Right cardiac atrium (tissue), 5 donors: ENCODE measurements around the gene TACC2. TPM values are rescaled to one million over a fixed set of nuclear protein-coding genes. Genes with fewer than 3 reads are reported as not detected.

Experiments used
- ATAC-seq, 2 donors: fragments of 200-7000 bp; cut with Tn5 transposase; one replicate each; pipeline versions ENCODE4 v1.8.0 to v1.9.1; 2020; ENCODE audit warnings: moderate library complexity in 2 of 2, mild to moderate bottlenecking in 1 of 2
- DNase-seq, 3 donors: peaks; one replicate each; pipeline ENCODE4 v3.0.0-alpha.2; 2020
- H3K27ac ChIP-seq: one replicate; pipeline ENCODE4 v1.5.1; 2013; ENCODE audit warnings: mild to moderate bottlenecking, low read length, control low read depth, moderate library complexity
- H3K27me3 ChIP-seq: one replicate; pipeline ENCODE4 v1.6.1; 2013; ENCODE audit not compliant: control insufficient read depth, insufficient read depth
- H3K4me1 ChIP-seq: one replicate; pipeline ENCODE4 v1.6.1; 2013; ENCODE audit warnings: low read length; ENCODE audit not compliant: control insufficient read depth, insufficient read depth
- H3K4me3 ChIP-seq: one replicate; pipeline ENCODE4 v1.5.1; 2013; ENCODE audit warnings: low read length, control low read depth
- H3K9me3 ChIP-seq: one replicate; pipeline ENCODE4 v1.6.1; 2013; ENCODE audit warnings: low read length; ENCODE audit not compliant: control insufficient read depth
- WGBS: extraction: QIAGEN DNeasy Blood & Tissue Kit; methylation state at CpG from one replicate; pipeline ENCODE4 v1.1.7; 2013; 5-methylcytosine and 5-hydroxymethylcytosine counted together
- intact Hi-C, 4 donors: fragments of 100-400 bp; cut with DNase I; formaldehyde crosslinking; loops; one replicate each; pipeline versions ENCODE4 v1.11.0 to v1.14.0; 2022 to 2023
- polyA plus RNA-seq: library from polyadenylated mRNA; stranded (reverse); fragments of 200-250 nt; gene quantifications from one replicate; pipeline ENCODE4 v1.2.3, GENCODE V29; 2013
- total RNA-seq, 4 donors: library from RNA; stranded (reverse); fragmentation: NEBNext Ultra II Directional; extraction: Animal tissue kit (Norgen Biotek cat#: 25700); gene quantifications; one replicate each; pipeline ENCODE4 v1.2.1, GENCODE V29; 2021
- donor health status: healthy with polysubstance abuse.
- donor health status: DM: no; HTN: yes; CAD: no.
- donor health status: DM: no; HTN: no; CAD: no.
- donor health status: DM: no; HTN: yes; CAD: no; lungs with severe emphysema.
- donor health status: DM: yes; HTN: yes; CAD: no.

TACC2 gene
- total and polyA plus RNA-seq, 5 donors: 234 to 370 (median 298) TPM

DNA sequence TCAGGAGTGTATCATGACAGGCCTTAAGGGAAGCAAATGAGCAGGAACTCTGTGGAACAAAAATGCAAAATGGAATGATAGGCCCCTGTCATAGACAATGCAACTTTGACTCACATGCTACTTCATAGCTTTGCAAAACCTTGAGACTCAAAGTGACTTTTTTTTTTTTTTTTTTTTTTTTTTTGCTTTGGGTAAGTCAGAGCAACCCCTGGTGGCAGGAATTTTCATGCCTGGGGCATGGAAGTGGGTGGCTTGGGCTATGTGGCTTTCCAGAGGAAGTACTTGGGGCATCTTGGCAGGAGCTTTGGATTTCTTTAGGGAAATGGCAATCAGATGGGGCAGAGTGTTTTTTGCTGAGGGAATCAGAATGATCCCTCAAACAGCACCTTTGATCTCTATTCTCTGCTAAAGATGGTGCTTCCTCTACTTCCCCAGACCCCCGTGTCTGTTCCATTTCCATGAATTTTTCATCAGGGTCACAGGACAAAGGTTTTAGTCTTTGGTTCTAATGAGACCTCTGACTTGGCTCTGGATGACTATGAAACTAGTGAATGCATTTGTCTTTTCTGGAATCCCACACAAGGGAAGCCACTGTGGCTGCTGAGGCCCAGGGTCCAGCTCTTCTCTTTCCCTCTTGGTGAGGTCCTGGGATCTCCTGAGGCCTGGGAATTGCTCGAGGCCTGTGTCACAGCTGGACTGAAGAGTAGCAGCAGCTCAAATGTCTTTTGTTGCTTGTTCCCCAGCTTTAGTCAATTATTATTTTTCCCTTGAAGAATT is 62.8 kb downstream of the TACC2 start:
- peak overlapping the region; percentile 3 for H3K27ac ChIP-seq
- DNase-seq (peak in 2 of 3 donors; percentile 44 to 76), ATAC-seq (peak; percentile 22 to 34)
- intact Hi-C loops: loop anchor here in 3 of 4 donors (5.0 to 10.0 kb wide), 2 partner anchors 61 to 63 kb away; no protein-coding TSS in a partner anchor
- 50% methylated on average over 2 of the region's 2 CpGs for WGBS
- H3K4me1 ChIP-seq: peaks cover 5% of the 10 kb centered on the region
- no peak overlapping the region for H3K4me3 ChIP-seq
- no peaks in the 10 kb centered on the region for H3K27me3 ChIP-seq
- H3K9me3 ChIP-seq: no peaks in the 10 kb centered on the region

DNA sequence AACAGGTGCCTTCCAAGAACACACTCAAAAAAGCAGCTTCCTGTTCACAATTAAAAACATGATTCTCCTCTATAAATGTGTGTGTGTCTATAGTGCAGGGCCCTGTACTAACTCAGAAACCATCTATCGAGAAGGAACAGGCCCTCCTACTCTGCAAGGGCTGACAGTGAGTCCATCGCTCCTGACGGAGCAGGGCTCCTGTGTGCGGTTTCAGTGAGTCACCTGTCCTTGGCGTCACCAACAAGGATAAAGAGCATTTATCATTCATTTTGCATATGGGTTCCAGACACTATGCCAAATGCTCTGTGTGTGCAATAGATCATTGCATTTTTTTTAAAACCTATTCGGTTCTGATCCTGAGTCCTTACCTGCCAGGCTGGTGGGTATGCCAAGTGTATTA is 63.7 kb downstream of the TACC2 start:
- 92% methylated on average over 6 of the region's 6 CpGs for WGBS
- Histone ChIP-seq H3K4me3 (no peak overlapping the region), H3K4me1 (peaks cover 5% of the 10 kb centered on the region), H3K27ac (no peak overlapping the region), H3K27me3 (no peaks in the 10 kb centered on the region), H3K9me3 (no peaks in the 10 kb centered on the region)
- no peak for ATAC-seq
- intact Hi-C loops: loop anchor here in 3 of 4 donors (5.0 to 10.0 kb wide), 2 partner anchors 60 to 62 kb away; no protein-coding TSS in a partner anchor
- no peak for DNase-seq

DNA sequence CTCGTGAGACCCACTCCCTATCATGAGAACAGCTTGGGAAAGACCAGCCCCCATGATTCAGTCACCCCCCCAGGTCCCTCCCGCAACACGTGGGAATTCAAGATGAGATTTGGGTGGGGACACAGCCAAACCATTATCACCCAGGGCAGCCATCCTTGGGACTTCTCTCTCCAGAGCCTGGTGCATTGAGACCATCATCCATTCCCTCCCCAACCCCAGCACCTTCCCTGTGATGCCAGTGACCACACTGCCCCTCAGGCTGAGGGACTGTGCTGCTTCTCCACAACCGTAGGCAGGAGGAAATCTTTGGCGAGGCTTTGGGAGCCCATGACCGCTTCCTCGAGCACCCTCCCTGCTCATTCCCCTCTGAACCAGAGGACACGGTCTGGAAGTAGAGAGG is 64.4 kb downstream of the TACC2 start:
- DNase-seq: no peak
- no peak for ATAC-seq
- no peaks in the 10 kb centered on the region for H3K27me3 ChIP-seq
- peaks cover 5% of the 10 kb centered on the region for H3K4me1 ChIP-seq
- no peak overlapping the region for H3K4me3 ChIP-seq
- H3K27ac ChIP-seq: no peak overlapping the region
- intact Hi-C loops: loop anchor here in 3 of 4 donors (5.0 to 10.0 kb wide), 2 partner anchors 59 to 61 kb away; no protein-coding TSS in a partner anchor
- no peaks in the 10 kb centered on the region for H3K9me3 ChIP-seq
- WGBS: 76% methylated on average over 8 of the region's 8 CpGs

DNA sequence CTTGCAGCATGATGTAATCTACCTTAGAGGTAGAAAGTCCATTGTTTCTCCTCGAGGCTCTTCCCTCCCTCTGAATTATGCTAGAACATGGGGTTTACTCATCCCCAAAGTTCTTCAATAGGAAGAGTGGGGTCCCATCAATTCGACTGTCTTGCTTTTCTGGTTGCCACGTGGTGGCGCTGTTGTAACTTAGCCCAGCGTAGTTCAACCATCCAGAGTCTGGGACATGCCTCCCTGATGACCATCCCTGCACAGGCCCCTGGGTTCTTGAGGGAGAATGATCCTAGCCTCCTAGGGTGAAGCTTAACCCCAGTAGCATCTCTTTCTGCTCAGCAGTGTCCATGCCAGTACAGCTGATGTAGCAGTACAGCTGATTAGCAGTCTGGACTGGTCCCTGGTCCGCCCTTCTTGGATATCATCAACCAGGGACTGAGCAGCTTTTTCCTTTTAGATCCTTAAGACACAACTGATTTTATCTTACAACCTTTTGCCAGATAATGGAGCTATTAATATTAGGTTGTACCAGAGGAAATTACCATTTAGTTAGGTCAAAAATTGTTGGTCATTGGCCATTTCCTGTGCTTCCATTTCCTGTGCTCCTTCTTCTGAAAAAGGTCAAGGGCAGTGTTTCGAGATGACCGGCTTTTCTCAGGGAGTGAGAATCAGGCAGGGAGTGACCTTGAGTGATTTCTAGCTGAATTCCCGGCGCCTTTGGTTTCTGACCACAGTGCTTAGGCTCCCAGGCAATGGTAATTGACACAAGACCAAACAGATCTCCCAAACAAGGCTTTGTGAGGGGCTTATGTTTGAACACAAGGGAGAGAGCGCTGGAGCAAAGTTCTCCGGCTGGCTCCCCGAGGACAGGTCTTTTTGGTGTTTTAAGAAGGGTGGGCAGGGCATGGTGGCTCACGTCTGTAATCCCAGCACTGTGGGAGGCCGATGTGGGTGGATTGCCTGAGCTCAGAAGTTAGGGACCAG is 65.4 kb downstream of the TACC2 start:
- Histone ChIP-seq H3K27me3 (no peaks in the 10 kb centered on the region), H3K4me1 (peaks cover 5% of the 10 kb centered on the region), H3K9me3 (no peaks in the 10 kb centered on the region), H3K27ac (peak overlapping the region; percentile 46), H3K4me3 (no peak overlapping the region)
- DNase-seq: peak; percentile 70 to 82 (median 82)
- intact Hi-C loops: loop anchor here in 3 of 4 donors (5.0 to 10.0 kb wide), 2 partner anchors 58 to 60 kb away; no protein-coding TSS in a partner anchor
- 40% methylated on average over 15 of the region's 15 CpGs for WGBS
- peak; percentile 60 to 91 for ATAC-seq

DNA sequence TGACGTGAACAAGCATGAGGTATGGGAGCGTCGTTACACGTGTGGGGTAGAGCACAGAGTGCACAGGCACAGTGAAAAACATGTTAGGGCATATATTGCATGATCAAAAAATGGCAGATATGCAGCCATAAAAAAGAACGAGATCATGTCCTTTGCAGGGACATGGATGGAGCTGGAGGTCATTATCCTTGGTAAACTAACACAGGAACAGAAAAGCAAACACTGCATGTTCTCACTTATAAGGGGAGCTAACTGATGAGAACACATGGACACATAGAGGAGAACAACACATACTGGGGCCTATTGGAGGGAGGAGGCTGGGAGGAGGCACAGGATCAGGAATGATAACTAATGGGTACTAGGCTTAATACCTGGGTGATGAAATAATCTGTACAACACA is 66.3 kb downstream of the TACC2 start:
- peaks cover 2% of the 10 kb centered on the region for H3K4me1 ChIP-seq
- H3K4me3 ChIP-seq: no peak overlapping the region
- DNase-seq (no peak), ATAC-seq (no peak)
- no peaks in the 10 kb centered on the region for H3K27me3 ChIP-seq
- intact Hi-C loops: loop anchor here in 1 of 4 donors (10.0 kb wide), 1 partner anchor 60 kb away; no protein-coding TSS in a partner anchor
- 92% methylated on average over 5 of the region's 5 CpGs for WGBS
- H3K9me3 ChIP-seq: no peaks in the 10 kb centered on the region
- no peak overlapping the region for H3K27ac ChIP-seq

DNA sequence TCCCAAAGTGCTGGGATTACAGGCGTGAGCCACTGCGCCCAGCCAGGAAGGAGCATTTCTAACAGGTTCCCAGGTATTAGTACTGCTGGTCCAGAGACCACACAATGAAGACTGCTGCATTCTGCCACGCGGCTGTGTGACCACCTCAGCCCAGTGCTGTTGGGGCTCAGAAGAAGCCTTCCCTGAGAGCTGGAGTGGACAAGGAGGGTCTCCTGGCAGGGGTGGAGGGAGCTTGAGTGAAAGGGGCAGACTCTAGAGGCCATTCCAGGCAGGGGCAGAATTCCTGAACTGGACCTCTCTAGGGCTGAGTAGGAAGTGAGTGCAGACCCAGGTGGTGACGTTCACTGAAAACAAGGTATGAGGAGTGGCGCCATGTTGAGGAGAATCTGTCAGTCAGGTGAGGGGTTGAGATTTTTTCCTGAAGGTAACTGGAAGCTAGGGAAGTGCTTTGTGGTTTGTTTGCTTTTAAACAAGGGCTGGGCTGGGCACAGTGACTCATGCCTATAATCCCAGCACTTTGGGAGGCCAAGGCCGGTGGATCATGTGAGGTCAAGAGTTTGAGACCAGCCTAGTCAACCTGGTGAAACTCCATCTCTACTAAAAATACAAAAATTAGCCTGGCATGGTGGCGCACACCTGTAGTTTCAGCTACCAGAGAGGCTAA is 67.6 kb downstream of the TACC2 start:
- H3K27me3 ChIP-seq: no peaks in the 10 kb centered on the region
- H3K4me1 ChIP-seq: no peaks in the 10 kb centered on the region
- ATAC-seq: no peak
- intact Hi-C loops: loop anchor here in 1 of 4 donors (10.0 kb wide), 1 partner anchor 58 kb away; no protein-coding TSS in a partner anchor
- DNase-seq: peak in 1 of 3 donors; percentile 41
- no peak overlapping the region for H3K27ac ChIP-seq
- no peak overlapping the region for H3K4me3 ChIP-seq
- WGBS: 97% methylated on average over 8 of the region's 8 CpGs
- H3K9me3 ChIP-seq: no peaks in the 10 kb centered on the region

DNA sequence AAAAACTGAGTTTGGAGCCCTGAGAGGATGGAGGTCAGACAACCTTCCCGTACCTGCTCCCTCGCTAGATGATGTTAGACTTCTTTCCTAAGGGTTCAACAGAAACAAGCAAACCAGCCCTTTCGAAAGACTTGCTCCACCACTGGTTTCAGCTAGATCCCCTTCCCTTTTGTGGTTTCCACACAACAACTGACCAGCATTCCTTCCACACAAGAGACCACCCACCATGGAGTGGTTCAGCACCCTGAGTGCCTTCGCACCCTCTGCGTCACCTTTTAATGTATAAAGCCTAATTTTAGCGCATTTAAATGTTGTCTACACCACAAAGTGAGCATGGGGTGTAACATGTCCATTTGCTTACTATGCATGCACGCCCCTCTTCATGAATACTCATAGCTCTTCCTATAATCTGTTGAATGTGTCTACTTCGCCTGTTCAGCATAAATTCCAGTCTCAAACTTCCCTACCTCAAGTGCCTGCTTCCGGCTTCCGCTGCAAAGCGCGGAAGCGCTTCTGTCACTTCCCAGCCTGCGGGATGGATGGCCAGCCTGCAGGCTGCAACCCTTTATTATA is 69.0 kb downstream of the TACC2 start:
- H3K4me3 ChIP-seq: no peak overlapping the region
- ATAC-seq (no peak), DNase-seq (no peak)
- peaks cover 4% of the 10 kb centered on the region for H3K4me1 ChIP-seq
- WGBS: 93% methylated on average over 14 of the region's 14 CpGs
- no peak overlapping the region for H3K27ac ChIP-seq
- no peaks in the 10 kb centered on the region for H3K9me3 ChIP-seq
- intact Hi-C loops: loop anchor here in 1 of 4 donors (10.0 kb wide), 1 partner anchor 57 kb away; no protein-coding TSS in a partner anchor
- H3K27me3 ChIP-seq: no peaks in the 10 kb centered on the region

DNA sequence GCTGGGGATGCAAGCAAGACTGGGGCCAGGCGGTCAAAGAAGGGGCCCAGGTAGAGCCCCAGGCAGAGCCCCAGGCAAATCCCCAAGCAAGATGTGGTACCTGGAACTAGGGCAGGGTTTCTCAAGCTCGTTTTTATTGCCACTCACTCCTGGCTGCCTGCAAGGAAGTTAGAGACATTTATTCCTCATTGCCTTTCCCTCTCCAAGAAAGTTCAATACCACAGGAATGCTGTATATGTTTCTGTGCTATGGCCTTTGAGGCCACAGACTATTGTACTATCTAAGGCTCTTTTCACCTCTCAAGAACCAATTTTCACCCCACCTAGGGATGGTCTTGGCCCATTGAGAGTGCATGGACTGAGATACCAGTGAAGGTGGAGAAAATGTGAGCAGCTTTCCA is 71.3 kb downstream of the TACC2 start:
- no peak for ATAC-seq
- peak in 1 of 3 donors; percentile 16 for DNase-seq
- intact Hi-C loops: no loop called here
- Histone ChIP-seq H3K27ac (no peak overlapping the region), H3K4me3 (no peak overlapping the region), H3K4me1 (peaks cover 4% of the 10 kb centered on the region), H3K9me3 (no peaks in the 10 kb centered on the region), H3K27me3 (no peaks in the 10 kb centered on the region)
- 64% methylated on average over 2 of the region's 2 CpGs for WGBS

DNA sequence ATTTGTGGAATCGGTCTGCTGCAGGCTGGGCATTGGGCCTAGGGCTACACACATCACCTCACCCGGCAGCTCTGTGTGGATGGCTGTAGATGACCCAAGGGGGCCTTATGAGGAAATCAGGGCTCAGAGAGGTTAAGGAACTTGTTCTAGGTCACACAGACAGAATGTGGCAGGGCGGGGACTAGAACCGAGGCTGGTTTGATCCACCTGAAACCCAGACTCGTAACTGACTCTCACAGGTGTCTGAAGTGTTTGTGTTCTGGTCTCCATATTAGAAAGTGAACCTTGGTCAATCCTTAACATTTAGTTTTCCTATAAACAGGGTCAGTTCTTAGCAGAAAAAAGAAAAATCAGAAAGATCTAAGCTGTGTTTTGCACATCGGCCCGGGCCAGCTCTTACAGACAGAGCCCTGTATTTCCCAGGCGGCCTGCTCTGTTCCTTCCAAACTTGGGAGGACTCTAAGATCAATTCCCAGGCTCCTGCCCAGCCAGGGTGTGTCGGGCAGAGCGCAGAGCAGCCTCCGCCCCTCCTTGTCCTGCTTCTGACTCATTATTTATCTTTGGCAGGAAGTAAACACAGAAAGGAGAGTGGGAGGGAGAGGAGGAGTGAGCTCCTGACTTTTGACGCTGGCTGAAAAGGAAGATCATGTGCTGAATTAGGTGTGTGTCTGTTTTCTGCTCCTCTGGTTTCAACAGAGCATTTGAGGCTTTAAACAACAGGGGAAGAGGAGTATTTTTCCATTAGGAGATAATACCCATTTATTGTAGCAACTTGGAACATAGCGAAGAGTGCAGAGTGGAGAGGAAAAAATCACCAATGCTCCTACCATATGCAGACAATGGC is 74.1 kb downstream of the TACC2 start:
- Histone ChIP-seq H3K27ac (peak overlapping the region; percentile 84), H3K27me3 (no peaks in the 10 kb centered on the region), H3K4me3 (no peak overlapping the region), H3K4me1 (peaks cover 4% of the 10 kb centered on the region), H3K9me3 (no peaks in the 10 kb centered on the region)
- 34% methylated on average over 13 of the region's 13 CpGs for WGBS
- peak; percentile 98 to 99 for ATAC-seq
- peak; percentile 89 to 94 (median 91) for DNase-seq
- intact Hi-C loops: no loop called here
